GM12892 (cell line): ENCODE data around the gene FARP1.

ENCODE experiments used
- POLR2A ChIP-seq: IDR thresholded peaks from 2 replicates; pipeline ENCODE4 v1.6.1; 2011; ENCODE audit warnings: low read depth, low read length, control low read depth
- POLR2AphosphoS5 ChIP-seq: IDR thresholded peaks from 2 replicates; pipeline ENCODE4 v1.6.1; 2011; ENCODE audit warnings: low read depth, low read length, control low read depth
- TAF1 ChIP-seq: IDR thresholded peaks from 2 replicates; pipeline ENCODE4 v1.6.1; 2011; ENCODE audit warnings: low read depth, mild to moderate bottlenecking, control low read depth, low read length, borderline replicate concordance

GRCh38 chr13:98399756-98400155 lies 256.9 kb downstream of the FARP1 start:
- TF ChIP-seq POLR2A (no peak), POLR2AphosphoS5 (no peak), TAF1 (no peak)
